Cardiac muscle cell (in vitro differentiated cells and primary cell): Measurements from ENCODE around the gene LASP1. TPM values are rescaled to one million over a fixed set of nuclear protein-coding genes. Genes with fewer than 3 reads are reported as not detected.

Source experiments
- DNase-seq, 2 donors: peaks; one replicate each; pipeline versions ENCODE4 v3.0.0 to v3.0.0-alpha.2; 2010 to 2017; ENCODE audit warnings: low read depth in 1 of 2, low spot score in 1 of 2
- H3K27ac ChIP-seq: fragments of 200-600 bp; sonication (generic); 2 replicates; pipeline ENCODE4 v1.5.1; 2016
- H3K27me3 ChIP-seq: fragments of 200-600 bp; sonication (generic); 2 replicates; pipeline ENCODE4 v1.6.0; 2016; ENCODE audit warnings: control low read depth
- H3K36me3 ChIP-seq: fragments of 200-600 bp; sonication (generic); 2 replicates; pipeline ENCODE4 v1.5.1; 2016; ENCODE audit warnings: control low read depth
- H3K4me1 ChIP-seq: fragments of 200-600 bp; sonication (generic); 2 replicates; pipeline ENCODE4 v1.8.1; 2017; ENCODE audit warnings: low read depth, mild to moderate bottlenecking, mixed run types
- H3K4me3 ChIP-seq: fragments of 200-600 bp; sonication (generic); 2 replicates; pipeline ENCODE4 v1.5.1; 2016; ENCODE audit warnings: mild to moderate bottlenecking
- H3K9me3 ChIP-seq: fragments of 200-600 bp; sonication (generic); 2 replicates; pipeline ENCODE4 v1.5.1; 2017; ENCODE audit warnings: low read depth, mild to moderate bottlenecking, control low read depth
- polyA plus RNA-seq: library from polyadenylated mRNA; unstranded; fragments of >200 nt; fragmentation: Nextera tagmentation; extraction: Ambion mirVana; gene quantifications from 2 replicates; pipeline ENCODE4 v1.2.1, GENCODE V29; 2016
- total RNA-seq: library from RNA; depleted of rRNA; stranded (reverse); fragments of >200 nt; gene quantifications from 2 replicates; pipeline ENCODE4 v1.2.3, GENCODE V29; 2016
- TF ChIP-seq, protein P1 (sequence below): IDR thresholded peaks from 2 replicates; pipeline ENCODE4 v1.5.1; 2012; ENCODE audit warnings: low read depth, mild to moderate bottlenecking, low read length

LASP1 gene
- total and polyA plus RNA-seq, 2 experiments from 2014 or later, result 28.1 to 46.0 TPM

DNA sequence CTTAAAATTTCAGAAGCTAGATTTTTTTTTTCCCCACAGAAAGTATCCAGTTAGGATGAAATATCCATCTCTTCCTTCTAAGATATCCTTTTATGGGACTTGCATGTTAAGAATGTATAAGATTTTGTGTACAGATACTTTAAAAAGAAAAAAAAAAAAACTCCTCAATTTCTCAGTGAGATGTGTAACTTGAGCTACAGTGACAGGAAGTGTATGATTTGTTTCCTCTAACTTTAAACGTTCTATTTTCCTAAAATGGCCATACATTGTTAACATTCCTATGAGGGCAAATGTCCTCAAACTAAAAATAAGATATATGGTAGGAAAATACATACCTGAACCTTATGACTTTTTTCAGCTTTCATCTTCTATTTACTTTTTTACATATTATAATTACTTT is 88.5 kb downstream of the LASP1 start:
- TF ChIP-seq, protein P1, sequence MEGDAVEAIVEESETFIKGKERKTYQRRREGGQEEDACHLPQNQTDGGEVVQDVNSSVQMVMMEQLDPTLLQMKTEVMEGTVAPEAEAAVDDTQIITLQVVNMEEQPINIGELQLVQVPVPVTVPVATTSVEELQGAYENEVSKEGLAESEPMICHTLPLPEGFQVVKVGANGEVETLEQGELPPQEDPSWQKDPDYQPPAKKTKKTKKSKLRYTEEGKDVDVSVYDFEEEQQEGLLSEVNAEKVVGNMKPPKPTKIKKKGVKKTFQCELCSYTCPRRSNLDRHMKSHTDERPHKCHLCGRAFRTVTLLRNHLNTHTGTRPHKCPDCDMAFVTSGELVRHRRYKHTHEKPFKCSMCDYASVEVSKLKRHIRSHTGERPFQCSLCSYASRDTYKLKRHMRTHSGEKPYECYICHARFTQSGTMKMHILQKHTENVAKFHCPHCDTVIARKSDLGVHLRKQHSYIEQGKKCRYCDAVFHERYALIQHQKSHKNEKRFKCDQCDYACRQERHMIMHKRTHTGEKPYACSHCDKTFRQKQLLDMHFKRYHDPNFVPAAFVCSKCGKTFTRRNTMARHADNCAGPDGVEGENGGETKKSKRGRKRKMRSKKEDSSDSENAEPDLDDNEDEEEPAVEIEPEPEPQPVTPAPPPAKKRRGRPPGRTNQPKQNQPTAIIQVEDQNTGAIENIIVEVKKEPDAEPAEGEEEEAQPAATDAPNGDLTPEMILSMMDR, result no peak
- H3K27ac ChIP-seq, result no peak overlapping the region
- no peaks in the 10 kb centered on the region for H3K27me3 ChIP-seq
- H3K4me3 ChIP-seq, result no peak overlapping the region
- no peak for DNase-seq
- H3K9me3 ChIP-seq, result no peaks in the 10 kb centered on the region
- H3K4me1 ChIP-seq, result no peaks in the 10 kb centered on the region
- H3K36me3 ChIP-seq, result no peaks in the 10 kb centered on the region

DNA sequence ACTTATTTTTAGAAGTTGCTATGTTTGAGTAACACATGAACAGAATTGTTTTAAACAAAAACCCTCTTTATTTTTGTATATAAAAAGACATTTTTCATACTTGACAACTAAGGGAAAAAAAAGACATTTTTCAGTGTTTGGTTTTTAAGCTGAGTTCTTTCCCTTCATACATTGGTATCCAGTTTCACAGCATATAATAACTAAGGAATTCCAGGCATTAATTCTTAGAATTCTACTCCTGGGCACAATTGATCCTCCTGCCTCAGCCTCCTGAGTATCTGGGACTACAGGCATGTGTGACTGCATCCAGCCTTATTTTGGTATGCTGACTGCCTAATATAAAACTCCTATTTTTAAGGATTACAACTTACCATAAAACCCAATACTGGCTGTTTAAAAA is 88.9 kb downstream of the LASP1 start:
- Histone ChIP-seq H3K4me1 (no peaks in the 10 kb centered on the region), H3K27me3 (no peaks in the 10 kb centered on the region), H3K36me3 (no peaks in the 10 kb centered on the region), H3K27ac (no peak overlapping the region), H3K4me3 (no peak overlapping the region), H3K9me3 (no peaks in the 10 kb centered on the region)
- TF ChIP-seq, protein P1, result no peak
- DNase-seq, result peak in 1 of 2 donors; percentile 19

DNA sequence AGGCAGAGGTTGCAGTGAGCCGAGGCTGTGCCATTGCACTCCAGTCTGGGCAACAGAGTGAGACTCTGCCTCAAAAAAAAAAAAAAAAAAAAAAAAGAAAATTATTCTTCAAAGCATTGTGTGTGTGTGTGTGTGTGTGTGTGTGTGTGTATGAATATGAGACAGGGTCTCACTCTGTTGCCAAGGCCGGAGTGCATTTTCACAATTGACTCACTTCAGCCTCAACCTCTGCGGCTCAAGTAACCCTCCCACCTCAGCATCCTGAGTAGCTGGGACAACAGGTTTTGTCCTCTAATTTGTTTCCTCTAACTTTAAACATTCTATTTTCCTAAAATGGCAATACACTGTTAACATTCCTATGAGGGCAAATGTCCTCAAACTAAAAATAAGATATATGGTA is 89.7 kb downstream of the LASP1 start:
- DNase-seq, result no peak
- Histone ChIP-seq H3K27me3 (no peaks in the 10 kb centered on the region), H3K4me3 (no peak overlapping the region), H3K4me1 (no peaks in the 10 kb centered on the region), H3K36me3 (no peaks in the 10 kb centered on the region), H3K27ac (no peak overlapping the region), H3K9me3 (no peaks in the 10 kb centered on the region)
- TF ChIP-seq, protein P1, result no peak

DNA sequence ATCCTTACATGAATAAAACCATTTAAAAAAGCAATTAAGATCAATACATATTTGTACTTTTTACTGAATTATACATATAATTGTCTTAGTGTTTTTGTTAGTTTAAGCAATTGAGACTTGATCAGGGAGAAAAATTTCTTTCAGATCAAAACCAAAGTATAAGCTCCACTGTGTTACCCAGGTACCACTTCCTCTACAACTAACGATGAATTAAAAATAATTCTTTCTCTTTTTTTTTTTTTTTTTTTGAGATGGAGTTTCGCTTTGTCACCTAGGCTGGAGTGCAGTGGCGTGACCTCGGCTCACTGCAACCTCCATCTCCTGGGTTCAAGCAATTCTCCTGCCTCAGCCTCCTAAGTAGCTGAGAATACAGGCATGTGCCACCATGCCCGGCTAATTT is 90.5 kb downstream of the LASP1 start:
- no peaks in the 10 kb centered on the region for H3K9me3 ChIP-seq
- no peaks in the 10 kb centered on the region for H3K36me3 ChIP-seq
- H3K27ac ChIP-seq, result no peak overlapping the region
- H3K4me3 ChIP-seq, result no peak overlapping the region
- TF ChIP-seq, protein P1, result no peak
- no peak for DNase-seq
- no peaks in the 10 kb centered on the region for H3K4me1 ChIP-seq
- H3K27me3 ChIP-seq, result no peaks in the 10 kb centered on the region

DNA sequence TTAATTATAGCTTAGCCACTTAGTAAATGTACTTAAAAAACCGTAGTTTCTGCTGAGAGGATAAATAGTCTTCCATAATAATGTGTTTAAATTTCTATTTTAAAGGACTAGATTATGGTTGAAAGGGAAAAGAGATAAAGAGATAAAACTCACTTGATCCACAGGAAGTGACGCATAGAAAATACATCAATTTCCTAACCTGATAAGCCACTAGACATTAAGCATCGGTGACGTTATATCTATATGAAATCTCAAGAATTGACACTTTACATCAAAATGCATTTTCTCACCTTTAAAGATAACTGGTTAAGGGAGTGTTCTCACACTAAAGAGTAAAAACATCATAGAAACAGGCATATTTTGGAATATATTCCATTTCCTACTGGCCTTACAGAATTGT is 91.6 kb downstream of the LASP1 start:
- Histone ChIP-seq H3K27ac (no peak overlapping the region), H3K9me3 (no peaks in the 10 kb centered on the region), H3K27me3 (no peaks in the 10 kb centered on the region), H3K4me1 (no peaks in the 10 kb centered on the region), H3K36me3 (no peaks in the 10 kb centered on the region), H3K4me3 (no peak overlapping the region)
- no peak for DNase-seq
- TF ChIP-seq, protein P1, result no peak

DNA sequence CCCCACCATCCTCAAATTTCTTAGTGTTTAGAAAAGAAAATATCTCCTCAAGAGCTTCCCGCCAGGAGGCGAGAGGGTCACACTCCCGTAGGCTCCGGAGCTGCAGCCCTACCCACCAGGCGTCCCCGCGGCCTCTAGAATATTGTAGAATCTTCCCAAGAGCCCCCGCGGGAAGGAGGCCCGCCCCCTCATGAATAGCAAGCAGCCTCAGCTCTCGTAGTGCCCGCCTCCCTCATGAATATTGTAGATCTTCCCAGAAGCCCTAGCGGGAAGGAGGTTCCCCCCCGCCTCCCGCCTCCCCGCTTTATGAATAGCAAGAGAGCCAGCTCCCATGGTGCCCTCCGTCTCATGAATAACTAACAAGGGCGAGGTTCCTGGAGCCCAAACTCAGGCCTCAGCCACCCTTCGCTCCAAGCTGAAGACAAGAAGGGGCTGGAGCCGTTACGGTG is 97.5 kb downstream of the LASP1 start, which contains the start of gene FBXO47:
Gene FBXO47, minus strand, starts transcription at position 114 of the 449 bp plus-strand sequence. CDS start 4,378 bp downstream, outside the sequence.
- no peak within 1 kb of the TSS for H3K27ac ChIP-seq
- no peaks in the 10 kb centered on the region for H3K27me3 ChIP-seq
- H3K9me3 ChIP-seq, result no peaks in the 10 kb centered on the region

More for the DNA sequence above, 97.5 kb downstream of the LASP1 start, which contains the start of gene FBXO47:
- H3K4me3 ChIP-seq, result no peak within 1 kb of the TSS
- peak; percentile 64 to 96 for DNase-seq
- H3K4me1 ChIP-seq, result no peaks in the 10 kb centered on the region
- H3K36me3 ChIP-seq, result no peaks in the 10 kb centered on the region
- TF ChIP-seq, protein P1, result peak; percentile 31
